Measurements from ENCODE around the gene LNP1.

The LNP1 gene

DNA sequence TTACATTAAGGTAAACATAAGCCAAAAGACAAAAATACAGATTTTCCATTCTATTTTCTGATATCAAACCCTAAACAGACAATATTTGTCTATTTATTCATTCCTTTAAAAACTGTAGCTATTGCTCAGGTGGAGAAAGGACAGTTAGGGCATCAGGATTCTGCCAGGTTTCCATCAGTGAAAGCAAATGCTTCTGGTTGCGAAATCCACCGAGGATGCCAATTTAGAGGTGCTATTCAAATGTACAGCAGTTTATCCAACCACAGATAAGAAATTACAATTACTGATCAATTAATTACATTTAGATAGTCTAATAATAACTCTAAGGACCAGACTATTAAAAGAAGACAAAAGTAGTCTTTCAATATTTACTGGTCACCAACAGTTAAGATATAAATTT lies 4.4 kb upstream of the LNP1 start:
- FAIRE-seq (no peak), DNase-seq (ENCODE audit: insufficient read length, low spot score) (no peak)

DNA sequence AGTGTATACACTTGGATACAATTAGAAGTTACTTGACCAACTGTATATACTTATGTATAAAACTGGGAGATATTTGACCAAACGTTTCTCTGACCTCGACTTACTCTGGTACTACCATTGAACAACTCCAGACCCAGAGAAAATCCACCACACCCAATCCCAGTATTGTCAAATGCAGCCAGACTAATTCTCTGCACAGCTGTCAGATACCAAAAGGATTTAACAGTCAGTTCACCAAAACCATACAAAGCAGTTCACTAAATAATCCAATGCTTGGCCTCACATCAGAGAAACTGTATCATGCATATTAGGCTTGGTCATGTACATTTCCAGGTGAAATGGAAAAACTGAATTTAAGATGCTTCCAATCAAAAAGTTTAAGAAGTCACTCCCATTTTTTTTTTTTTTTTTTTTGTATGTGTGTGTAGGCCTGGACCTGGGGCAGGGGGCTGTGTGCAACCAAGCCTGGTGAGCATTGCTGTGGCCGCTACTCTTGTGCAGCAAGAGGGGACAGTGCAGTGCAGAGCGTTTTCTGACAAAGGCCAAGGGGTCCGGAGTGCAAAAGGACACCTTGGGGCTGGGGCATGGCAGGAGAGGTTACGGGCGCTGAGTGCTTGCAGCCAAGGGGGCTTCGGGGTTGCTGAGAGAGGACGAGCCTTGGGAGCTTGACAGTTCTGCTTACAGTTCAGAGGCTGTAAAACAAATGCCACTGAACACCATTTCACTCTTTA lies 1.8 kb upstream of the LNP1 start:
- FAIRE-seq (peak; percentile 37), DNase-seq (ENCODE audit: insufficient read length, low spot score) (no peak)

DNA sequence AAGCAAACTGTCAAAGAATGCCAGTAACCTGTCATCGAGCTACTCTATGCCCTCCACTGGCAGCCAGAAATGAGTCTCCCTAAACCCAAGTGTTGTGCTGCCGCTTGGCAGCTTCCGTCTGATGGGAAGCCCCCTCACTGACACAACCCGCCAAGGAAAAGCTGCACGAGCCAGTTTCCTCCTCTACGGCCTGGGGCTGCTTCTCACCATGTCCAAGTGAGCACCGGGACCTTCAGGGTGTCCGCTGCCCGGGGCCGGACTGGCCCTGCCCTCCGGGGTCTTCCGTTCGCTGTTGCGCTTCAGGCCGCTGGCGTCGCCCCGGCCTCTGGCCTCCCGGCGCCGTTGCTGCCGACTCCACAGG lies 940 bp upstream of the LNP1 start:
- DNase-seq (ENCODE audit: insufficient read length, low spot score) (no peak), FAIRE-seq (peak; percentile 23)

DNA sequence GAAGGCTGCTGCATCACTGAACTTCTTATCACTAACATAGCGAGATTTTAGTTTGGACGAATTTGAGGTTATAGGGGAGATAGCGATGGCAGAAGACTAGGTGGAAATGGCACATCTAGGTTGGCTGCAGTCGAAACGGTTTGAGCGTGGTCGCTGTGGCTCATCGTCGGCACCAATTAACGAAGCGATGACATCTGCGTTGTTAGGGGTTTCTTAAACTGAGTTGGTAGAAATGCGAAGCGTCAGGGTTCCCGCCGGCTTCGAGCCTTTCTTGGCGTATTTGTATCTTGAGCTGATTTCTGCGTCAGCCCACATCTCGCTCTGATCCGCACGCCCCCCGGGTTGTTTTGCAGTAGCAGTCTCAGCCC lies 319 bp downstream of the LNP1 start:
- no peak for FAIRE-seq
- DNase-seq (ENCODE audit: insufficient read length, low spot score), result no peak

DNA sequence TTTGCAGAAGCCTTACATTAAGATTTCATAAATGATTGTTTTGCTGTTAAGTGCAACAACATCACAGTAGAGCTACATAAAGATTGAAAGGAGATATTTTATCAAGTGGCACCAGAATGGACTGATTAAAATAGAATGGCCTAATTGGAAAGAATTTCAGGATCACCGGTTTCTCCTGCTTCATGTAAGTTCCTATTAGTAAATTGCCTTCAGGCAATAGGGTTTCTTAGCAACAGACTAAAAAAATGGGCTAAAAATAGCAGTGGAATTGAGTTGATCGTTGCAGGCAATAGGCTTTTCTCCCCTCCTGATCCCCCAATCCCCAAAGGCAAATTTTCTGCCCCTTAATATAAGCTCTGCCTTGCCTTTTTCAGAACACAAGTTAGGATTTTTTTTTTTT lies 917 bp downstream of the LNP1 start:
- FAIRE-seq (peak; percentile 83), DNase-seq (ENCODE audit: insufficient read length, low spot score) (no peak)

DNA sequence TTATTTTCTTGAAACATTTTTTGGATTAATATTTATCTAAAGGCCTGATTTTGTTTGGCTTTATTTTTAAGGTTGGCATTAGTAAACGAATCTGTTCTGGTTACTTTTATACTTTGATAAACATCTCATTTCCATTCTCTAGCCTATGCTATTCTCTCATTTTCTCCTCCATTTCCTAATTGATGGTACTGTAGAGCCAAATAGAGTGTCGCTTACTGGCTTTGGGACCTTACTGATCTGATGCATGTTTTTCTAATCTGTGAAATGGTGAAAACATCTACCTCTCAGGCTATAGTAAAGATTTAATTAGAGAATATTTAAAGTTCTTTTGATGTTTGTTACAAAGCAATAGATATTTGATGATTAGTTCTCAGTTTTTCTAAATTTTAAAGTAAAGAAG lies 1.6 kb downstream of the LNP1 start:
- DNase-seq (ENCODE audit: insufficient read length, low spot score) (no peak), FAIRE-seq (peak; percentile 60)

DNA sequence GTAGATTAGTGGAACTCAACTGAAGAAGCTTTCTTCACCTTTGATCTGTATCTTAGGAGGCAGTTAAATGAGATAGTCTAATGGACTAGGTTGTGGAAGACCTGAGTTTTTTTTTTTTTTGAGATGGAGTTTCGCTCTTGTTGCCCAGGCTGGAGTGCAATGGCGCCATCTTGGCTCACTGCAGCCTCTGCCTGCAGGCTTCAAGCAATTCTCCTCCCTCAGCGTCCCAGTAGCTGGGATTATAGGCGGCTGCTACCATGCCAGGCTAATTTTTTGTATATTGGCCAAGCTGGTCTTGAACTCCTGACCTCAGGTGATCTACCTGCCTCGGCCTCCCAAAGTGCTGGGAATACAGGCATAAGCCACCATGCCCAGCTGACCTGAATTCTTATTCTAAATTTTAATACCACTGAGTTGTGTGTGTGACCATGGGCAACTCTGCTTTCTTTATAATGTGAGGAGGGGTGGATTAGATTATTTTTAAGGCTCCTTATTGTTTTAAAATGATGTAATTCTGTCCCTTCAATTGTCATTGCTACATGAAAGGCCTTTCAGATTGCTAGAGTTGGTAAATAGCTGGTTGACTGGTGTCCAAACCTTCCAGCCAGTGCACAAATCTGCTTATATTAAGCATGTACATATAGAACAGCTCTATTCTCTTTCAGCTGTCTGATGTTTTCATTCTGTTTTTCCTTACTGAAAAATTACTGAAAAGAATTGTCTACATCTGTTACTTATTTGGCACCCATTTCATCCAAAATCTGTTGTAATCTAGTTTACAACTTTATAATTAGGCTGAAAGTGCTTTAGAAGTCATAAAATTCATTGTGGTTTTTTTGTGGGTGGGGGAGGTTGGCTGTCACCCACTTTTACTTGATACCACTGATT lies 2.3 kb downstream of the LNP1 start:
- DNase-seq (ENCODE audit: insufficient read length, low spot score), result no peak
- no peak for FAIRE-seq

DNA sequence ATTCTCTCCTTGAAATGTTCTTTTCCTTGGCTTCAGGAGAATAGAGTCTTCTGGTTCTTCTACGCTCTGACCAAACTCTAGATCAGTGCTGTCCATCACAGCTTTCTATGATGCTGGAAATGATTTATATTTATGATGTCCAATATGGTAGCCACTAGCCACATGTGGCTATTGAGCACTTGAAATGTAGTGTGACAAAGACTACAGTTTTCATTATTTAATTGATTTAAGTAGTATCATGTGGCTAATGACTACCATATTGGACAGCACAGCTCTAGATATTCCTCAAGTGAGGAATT lies 2.9 kb downstream of the LNP1 start:
- DNase-seq (ENCODE audit: insufficient read length, low spot score), result no peak
- FAIRE-seq, result no peak

DNA sequence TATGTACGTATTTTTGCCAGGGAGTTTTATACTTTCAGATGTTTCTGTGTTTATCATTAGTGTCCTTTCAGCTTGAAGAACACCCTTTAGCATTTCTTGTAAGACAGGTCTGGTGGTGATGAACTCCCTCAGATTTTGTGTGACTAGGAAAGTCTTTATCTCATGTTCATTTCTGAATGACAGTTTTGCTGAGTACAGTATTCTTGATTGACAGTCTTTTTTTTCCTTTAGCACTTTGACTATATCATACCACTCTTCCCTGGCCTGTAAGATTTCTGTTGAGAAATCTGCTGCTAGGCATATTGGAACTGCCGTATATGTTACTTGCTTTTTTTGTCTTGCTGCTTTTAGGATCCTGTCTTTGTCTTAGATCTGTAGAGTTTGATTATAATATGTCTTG lies 5.8 kb downstream of the LNP1 start:
- no peak for DNase-seq (ENCODE audit: insufficient read length, low spot score)
- FAIRE-seq, result peak; percentile 62

DNA sequence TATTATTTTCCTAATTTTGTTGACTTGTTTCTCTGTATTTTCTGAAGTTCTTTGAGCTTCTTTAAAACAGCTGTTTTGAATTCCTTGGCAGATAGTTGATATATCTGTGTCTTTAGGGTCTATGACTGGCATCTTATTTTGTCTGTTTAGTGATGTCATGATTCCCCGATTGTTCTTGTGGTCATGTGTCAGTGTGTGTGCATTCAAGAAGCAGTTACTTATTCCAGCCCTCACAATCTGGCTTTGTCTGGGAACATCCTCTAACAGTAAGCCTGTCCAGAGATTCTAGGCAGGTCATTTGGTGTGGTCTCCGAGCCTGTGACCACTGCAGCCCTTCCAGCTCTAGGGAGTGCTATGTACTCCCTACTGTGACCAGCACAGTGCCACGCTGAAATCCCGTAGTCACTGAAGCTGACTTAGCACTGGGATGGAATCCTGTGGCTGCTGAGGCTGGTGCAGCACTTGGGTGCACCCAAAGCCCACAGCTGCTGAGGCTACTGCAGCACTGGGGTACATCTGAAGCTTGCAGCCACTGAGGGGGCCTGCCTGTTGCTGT lies 6.7 kb downstream of the LNP1 start:
- FAIRE-seq, result peak; percentile 37
- no peak for DNase-seq (ENCODE audit: insufficient read length, low spot score)

DNA sequence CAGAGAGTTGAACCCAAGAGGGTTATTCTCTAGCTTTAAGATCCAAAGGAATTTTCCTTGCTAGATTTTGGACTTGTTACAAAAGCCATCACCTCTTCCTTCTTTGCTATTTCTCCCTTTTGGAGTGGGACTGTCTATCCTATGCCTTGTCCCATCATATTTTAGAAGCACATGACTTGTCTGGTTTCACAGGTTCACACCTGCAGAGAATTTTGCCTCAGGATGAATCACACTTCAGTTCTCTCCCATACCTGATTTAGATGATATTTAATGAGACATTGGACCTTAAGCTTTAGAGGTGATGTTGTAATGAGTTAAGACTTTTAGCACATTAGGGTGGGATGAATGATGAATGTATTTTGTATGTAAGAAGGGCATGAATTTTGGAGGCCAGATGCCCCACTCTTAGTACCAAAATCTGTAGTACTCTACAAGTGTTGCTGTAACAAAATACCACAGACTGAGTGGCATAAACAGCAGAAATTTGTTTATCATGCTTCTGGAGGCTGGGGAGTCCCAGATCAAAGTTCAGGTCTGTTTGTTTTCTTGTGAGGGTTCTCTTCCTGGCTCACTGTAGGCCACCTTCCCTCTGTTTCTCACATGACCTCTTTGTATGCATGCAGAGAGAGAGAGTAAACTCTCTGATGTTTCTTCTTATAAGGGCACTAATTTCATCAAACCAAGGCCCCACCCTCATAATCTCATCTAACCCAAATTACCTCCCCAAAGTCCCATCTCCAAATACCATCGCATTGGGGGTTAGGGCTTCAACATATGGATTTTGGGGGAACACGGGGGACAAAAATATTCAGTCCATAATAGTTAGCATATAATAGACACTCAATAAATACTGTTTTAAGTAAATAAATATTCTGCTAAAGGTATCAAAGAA lies 10.0 kb downstream of the LNP1 start:
- DNase-seq (ENCODE audit: insufficient read length, low spot score) (no peak), FAIRE-seq (no peak)

DNA sequence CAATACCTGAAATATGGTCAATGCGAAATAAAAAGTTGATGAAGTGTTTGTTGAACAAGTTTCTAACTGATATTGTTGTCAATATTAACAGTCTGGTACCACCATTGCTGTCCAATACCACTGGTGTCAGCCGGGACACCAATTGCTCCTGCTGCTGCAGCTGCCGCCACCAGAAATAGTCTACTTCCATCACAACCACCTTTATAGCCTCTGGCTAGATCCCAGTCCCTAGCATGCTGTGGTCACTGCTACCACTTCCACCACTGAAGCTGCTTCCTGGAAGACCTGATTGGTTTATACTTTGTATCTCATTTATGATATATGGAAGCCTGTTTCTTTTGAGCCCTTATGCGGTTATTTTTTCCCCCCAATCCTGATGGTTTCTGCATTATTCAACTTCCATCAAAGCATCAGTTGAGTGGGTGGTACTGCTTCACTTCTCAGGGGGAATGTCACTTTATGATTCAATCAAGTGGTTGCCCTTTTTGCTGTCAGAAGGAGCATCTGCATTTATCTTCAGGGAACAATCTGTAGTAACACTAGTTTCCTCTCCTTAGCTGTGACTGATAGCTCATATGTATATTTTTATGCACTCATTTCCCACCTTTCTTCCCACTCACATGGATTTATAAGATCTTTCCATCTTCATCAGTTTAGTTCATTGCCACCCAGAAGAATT lies 11.7 kb downstream of the LNP1 start:
- no peak for FAIRE-seq
- DNase-seq (ENCODE audit: insufficient read length, low spot score), result no peak

DNA sequence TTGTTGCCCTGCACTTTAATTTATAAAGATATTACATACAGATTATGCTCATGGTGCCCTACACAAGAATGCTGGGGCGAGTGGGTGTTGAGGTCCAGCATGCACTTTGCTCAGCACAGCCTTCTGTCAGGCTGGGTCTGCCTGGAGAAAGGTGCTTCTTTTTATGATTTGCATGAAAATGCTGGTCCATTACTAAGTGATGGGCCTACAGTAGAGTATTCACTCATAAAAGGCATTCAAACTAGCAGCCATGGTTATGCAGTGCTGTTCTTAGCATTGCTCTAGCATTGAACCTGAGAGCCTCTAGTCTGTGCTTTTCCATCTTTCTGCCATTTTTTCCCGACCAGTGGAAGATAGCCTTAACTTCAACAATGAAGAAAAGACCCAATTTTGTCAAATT lies 12.3 kb downstream of the LNP1 start:
- FAIRE-seq (no peak), DNase-seq (ENCODE audit: insufficient read length, low spot score) (no peak)

DNA sequence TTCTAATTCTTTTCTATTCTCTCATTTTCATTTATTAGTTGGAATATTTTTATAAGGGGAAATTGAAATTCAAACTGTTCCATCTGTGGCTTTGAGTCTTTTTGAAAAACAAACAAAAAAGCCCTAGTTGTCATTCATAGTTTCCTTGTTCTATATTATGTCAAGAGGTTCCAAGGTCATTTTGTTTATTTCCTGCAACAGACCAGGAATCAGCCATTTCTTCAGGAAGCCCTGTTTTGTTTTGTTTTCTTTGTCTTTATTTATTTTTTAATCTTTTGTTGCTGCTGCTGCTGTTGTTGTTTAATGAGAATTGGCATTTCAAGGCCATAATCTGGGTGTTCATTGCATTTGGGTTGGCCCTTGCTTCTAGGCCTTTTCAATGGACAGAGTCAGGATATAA lies 14.8 kb downstream of the LNP1 start:
- DNase-seq (ENCODE audit: insufficient read length, low spot score), result no peak
- FAIRE-seq, result no peak

DNA sequence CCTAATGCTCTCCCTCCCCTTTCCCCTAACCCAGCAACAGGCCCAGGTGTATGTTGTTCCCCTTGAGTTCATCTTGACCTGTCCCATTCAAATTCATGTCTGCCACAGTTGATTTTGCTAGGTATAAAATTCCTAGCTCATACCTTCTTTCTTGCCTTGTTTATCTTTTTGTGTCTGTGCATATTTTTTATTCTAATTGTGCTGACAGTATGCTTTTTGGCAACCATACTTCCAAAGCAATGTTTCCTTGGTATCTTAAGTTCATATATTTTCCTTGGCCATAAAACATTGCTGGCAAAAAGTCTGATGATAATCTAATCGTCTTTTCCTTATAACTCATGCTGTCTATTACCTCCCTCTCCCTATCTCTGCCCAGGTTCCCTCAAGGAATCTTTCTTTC lies 15.5 kb downstream of the LNP1 start:
- FAIRE-seq (no peak), DNase-seq (ENCODE audit: insufficient read length, low spot score) (no peak)

DNA sequence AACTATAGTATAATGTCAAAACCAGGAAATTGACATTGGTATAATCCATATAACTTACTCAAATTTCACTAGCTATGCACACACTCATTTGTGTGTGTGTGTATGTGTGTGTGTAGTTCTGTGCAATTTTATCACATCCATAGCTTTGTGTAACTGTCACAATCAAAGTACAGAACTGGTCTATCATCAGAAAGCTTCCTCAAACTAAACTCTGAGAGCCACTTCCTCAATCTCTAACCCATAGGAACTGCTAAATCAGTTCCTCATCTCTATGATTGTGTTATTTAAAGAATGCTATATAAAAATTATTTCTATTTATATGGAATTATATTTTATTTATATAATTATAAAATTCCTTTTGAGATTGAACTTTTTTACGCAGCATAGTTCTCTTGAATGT lies 18.1 kb downstream of the LNP1 start:
- FAIRE-seq, result no peak
- DNase-seq (ENCODE audit: insufficient read length, low spot score), result no peak

DNA sequence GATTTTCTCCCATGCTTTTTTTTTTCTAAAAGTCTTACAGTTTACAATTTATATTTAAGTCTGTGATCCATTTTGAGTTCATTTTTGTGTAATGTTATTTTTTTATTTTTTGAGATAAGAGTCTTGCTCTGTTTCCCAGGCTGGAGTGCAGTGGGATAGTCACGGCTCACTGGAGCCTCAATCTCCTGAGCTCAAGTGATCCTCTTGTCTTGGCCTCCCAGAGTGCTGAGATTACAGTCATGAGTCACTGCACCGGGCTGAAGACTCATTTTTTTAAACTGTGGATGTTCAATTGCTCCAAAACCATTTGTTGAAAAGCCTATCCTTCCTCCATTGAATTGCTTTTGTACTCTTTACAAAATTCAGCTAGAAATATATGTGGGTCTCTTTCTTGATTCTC lies 19.5 kb downstream of the LNP1 start:
- FAIRE-seq (peak; percentile 26), DNase-seq (ENCODE audit: insufficient read length, low spot score) (no peak)

DNA sequence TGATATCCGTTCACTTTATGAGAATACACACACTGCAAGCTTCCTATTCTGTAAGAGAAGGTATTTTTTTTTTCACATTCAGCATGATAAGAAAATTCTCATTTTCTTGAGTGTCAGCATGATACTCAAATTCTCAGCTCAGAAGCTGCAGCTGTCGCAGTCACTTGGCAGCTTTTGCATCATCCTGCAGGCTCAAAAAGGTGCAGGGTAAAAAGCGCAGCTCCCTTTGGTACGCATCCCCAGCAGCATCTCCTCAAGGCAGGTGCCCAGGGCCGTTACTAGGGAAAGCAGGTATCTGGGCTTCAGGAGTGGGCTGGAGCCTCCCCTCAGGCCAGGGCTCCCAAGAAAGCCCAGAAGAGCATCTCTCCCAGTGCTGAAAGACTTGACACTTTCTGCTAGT lies 22.3 kb downstream of the LNP1 start:
- no peak for FAIRE-seq
- DNase-seq (ENCODE audit: insufficient read length, low spot score), result no peak

DNA sequence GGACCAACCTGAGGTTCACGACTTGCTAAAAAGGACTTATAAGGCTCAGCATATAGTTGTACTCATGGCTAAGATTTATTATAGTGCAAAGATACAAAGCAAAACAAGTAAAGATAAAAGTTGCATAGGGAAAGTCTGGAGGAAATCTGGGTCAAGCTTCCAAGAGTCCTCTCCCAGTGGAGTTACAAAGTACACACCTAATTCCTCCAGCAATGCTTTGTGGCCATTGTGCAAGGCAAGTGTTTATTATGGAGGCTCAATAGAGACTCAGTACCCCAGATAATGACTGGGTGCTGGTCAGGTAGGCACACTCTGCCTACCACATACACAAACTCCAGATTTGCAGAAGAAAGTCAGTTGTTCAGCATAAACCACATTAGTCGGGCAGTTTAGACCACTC lies 22.9 kb downstream of the LNP1 start:
- peak; percentile 21 for FAIRE-seq
- no peak for DNase-seq (ENCODE audit: insufficient read length, low spot score)

DNA sequence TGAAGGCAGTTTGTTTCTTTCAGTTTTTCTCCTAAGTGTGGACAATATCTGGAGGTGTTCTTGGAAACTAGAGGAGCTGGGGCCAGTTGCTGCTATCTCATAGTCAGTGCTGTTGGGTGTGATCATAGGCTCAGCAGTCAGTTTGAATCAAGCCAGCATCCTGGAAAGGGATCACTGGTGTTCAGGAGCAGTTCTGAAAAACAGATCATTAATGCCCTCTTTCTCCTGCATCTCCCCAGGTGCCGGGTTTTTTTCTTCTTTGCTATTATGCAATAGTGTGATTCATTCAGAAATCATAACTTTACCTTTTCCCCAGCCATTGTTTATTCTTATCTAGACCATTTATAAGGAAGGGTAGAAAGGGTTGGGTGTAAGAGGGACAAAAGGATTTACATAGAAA lies 24.0 kb downstream of the LNP1 start:
- no peak for FAIRE-seq
- DNase-seq (ENCODE audit: insufficient read length, low spot score), result no peak

All from GM19239 (cell line).